ENCODE results near the gene PRELID1.

GRCh38 chr5:177350776-177351391 lies 47.3 kb downstream of the PRELID1 start:
- TF ChIP-seq YY1 (IDR thresholded peaks at IDR 0.05; ENCODE audit: insufficient read depth, insufficient read length) (no peak), ZNF274 (IDR thresholded peaks at IDR 0.05; ENCODE audit: low read depth, low read length) (no peak), SUZ12 (IDR thresholded peaks at IDR 0.05; ENCODE audit: extremely low read depth, insufficient read depth, insufficient read length) (no peak)

All from NT2/D1 (cell line).